ENCODE data around the gene PRKD3. TPM values are rescaled to one million over a fixed set of nuclear protein-coding genes. Genes with fewer than 3 reads are reported as not detected.
A peak's percentile ranks its signal among the peaks of the same experiment; 100 is the strongest.

Gene PRKD3
- total RNA-seq, 2 donors from 2014 or later, result 18.1 to 20.6 TPM

DNA sequence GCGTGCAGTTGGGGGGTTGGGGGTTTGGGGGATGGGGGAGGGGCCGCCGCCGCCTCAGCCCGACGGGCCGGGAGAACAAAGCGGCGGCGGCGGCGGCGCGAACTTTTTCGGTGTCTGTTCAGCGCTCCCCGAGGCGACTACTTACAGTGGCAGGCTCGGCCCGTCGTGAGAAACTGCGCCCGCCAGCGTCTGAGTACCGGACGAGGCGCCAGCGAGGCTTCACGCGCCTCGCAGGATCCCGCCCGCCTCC is 172 bp downstream of the PRKD3 start:
- peak in 1 of 2 donors; percentile 64 for DNase-seq (ENCODE audit: low spot score in 2 of 2)
- Mint-ChIP-seq H3K9me3 (no peaks in the 10 kb centered on the region), H3K36me3 (peaks cover 5 to 8% of the 10 kb centered on the region in 2 donors), H3K27ac (no peak overlapping the region)
- no peak for ATAC-seq

DNA sequence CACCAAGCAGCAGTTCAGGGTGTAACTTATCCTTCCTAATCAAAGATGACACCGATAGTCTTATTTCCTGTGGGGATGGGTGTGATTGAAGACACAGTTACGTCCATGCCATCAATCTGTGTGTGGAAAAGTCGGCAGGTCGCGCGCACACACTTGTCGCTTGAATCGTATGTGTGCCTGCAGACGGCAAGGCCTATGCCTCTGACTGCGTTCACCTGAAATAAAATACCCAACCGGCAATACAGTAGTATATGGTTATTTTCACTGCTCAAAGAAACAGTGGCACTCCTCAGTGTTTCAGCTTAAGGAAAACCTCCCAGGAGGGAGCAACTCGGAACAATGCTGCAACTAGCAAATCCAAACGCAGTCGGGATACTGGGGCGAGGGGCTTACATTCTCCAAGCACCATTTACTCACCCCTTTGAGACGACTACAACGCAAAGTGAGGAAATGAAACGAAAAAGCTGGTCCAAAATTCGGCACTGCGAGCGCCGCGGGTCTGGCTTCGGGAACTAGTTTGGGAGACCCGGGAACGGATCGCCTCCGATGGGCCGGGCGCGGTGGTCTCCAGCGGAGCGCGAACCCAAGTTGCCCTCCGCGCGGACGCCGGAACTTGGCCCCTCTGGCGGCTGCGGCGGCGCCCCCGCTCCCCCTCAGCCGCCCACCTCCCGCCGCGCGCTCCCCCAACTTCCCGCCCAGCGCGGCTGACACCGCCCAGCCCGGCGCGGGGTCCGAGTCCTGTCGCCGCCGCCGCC is 675 bp downstream of the PRKD3 start:
- DNase-seq (ENCODE audit: low spot score in 2 of 2), result peak in 1 of 2 donors; percentile 35
- ATAC-seq, result peak; percentile 37 to 39
- H3K27ac Mint-ChIP-seq, result peak overlapping the region; percentile 89 to 96
- no peaks in the 10 kb centered on the region for H3K9me3 Mint-ChIP-seq
- H3K36me3 Mint-ChIP-seq, result peaks cover 5 to 8% of the 10 kb centered on the region in 2 donors

DNA sequence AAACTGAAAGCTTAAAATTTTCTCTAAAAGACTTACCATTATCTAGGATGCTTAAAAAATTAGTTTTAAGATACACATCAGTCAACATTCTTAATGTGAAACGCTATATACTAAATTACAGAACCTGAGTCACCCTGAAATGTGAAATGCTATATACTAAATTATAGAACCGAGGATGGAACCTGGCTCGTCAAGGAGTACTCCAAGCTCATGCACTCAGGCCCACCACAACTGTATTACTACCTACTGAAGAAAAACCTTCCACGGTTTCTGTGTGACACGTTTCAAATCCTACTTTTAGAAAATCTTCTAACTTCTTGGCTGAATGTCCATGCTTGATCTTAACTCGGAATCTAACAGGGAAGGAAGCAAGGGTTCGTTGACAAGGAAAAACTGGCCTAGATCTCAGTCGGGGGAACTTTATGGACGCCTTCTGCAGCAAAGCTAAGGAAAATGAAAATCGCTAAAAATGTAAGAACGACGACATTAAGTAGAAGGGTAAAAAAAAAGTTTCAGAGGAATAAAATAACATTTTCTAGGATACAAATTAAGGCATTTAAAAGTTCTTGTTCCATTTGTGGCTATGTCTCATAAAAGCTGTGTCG is 1.4 kb downstream of the PRKD3 start:
- H3K27ac Mint-ChIP-seq, result peak overlapping the region; percentile 89 to 96
- ATAC-seq, result peak in 1 of 2 donors; percentile 19
- no peaks in the 10 kb centered on the region for H3K9me3 Mint-ChIP-seq
- peaks cover 5 to 8% of the 10 kb centered on the region in 2 donors for H3K36me3 Mint-ChIP-seq
- DNase-seq (ENCODE audit: low spot score in 2 of 2), result no peak

GRCh38 chr2:37322368-37322767 is 2.3 kb downstream of the PRKD3 start:
- H3K9me3 Mint-ChIP-seq, result no peaks in the 10 kb centered on the region
- DNase-seq (ENCODE audit: low spot score in 2 of 2), result no peak
- peaks cover 5 to 8% of the 10 kb centered on the region in 2 donors for H3K36me3 Mint-ChIP-seq
- peak overlapping the region in 1 of 2 donors; percentile 70 for H3K27ac Mint-ChIP-seq
- ATAC-seq, result peak in 1 of 2 donors; percentile 21

DNA sequence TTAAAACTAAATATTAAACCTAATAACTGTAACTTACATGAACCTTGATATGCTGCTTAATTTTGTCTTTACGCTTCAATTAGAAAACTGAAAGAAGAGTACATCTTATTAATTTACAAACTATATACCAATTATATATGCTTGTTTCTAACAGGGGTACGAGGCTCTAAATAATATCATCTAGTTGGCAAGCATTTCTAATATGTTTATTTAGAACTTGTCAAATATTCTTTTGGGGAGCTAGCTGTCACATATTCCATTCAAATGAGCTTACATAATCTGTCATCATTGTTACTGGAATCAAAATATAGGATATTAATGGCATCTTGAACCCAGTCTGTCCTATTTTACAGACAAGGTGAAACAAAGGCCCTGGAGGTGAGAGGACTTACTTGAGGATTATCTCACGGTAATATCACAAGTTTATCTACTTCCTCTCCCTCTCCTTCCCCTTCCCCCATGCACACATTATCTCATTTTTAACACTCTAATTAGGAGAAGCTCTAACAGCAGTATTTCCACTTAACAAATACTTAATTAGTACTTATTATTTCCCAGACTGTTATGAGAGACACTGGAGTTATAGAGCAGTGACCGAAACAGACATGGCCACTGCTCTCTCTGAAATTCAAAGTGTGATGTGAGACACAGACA is 3.5 kb downstream of the PRKD3 start:
- no peak for ATAC-seq
- H3K36me3 Mint-ChIP-seq, result peaks cover 5 to 10% of the 10 kb centered on the region in 2 donors
- H3K27ac Mint-ChIP-seq, result no peak overlapping the region
- no peak for DNase-seq (ENCODE audit: low spot score in 2 of 2)
- H3K9me3 Mint-ChIP-seq, result no peaks in the 10 kb centered on the region

- ATAC-seq (no peak), DNase-seq (ENCODE audit: low spot score in 2 of 2) (no peak)
- no peaks in the 10 kb centered on the region for H3K9me3 Mint-ChIP-seq
- H3K27ac Mint-ChIP-seq, result no peak overlapping the region
- peaks cover 5 to 15% of the 10 kb centered on the region in 2 donors for H3K36me3 Mint-ChIP-seq
Observed at GRCh38 chr2:37319754-37320609, 4.7 kb downstream of the PRKD3 start.

DNA sequence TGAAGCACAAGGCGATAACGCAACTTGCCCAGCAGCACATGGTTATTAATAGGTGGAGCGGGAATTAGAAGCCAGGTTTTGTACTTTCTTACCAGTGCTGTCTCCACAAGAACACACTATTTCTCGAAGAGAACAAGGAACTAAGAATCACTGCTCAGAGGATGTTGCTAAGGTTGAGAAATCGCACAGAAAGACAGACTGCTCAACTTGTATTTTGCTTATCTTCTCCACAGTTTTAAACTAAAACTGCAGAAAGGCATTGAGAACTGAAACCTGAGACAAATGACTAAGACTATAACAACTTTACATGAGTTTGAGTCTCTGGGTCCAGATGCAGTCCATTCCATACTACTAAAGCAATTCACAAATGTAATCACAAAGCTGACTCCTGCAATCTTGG is 6.2 kb downstream of the PRKD3 start:
- ATAC-seq, result peak; percentile 24 to 46
- peak overlapping the region in 1 of 2 donors; percentile 28 for H3K27ac Mint-ChIP-seq
- H3K36me3 Mint-ChIP-seq, result peaks cover 6 to 7% of the 10 kb centered on the region in 2 donors
- no peaks in the 10 kb centered on the region for H3K9me3 Mint-ChIP-seq
- DNase-seq (ENCODE audit: low spot score in 2 of 2), result no peak

GRCh38 chr2:37317746-37318145 is 6.9 kb downstream of the PRKD3 start:
- ATAC-seq, result peak; percentile 60 to 76
- H3K36me3 Mint-ChIP-seq, result peaks cover 6 to 7% of the 10 kb centered on the region in 2 donors
- peak overlapping the region in 1 of 2 donors; percentile 28 for H3K27ac Mint-ChIP-seq
- no peaks in the 10 kb centered on the region for H3K9me3 Mint-ChIP-seq
- DNase-seq (ENCODE audit: low spot score in 2 of 2), result no peak

GRCh38 chr2:37316181-37316580 is 8.5 kb downstream of the PRKD3 start:
- no peaks in the 10 kb centered on the region for H3K9me3 Mint-ChIP-seq
- no peak overlapping the region for H3K27ac Mint-ChIP-seq
- DNase-seq (ENCODE audit: low spot score in 2 of 2), result no peak
- peaks cover 6 to 7% of the 10 kb centered on the region in 2 donors for H3K36me3 Mint-ChIP-seq
- no peak for ATAC-seq

GRCh38 chr2:37315364-37315763 is 9.3 kb downstream of the PRKD3 start:
- peaks cover 6 to 7% of the 10 kb centered on the region in 2 donors for H3K36me3 Mint-ChIP-seq
- H3K27ac Mint-ChIP-seq, result no peak overlapping the region
- ATAC-seq (no peak), DNase-seq (ENCODE audit: low spot score in 2 of 2) (no peak)
- no peaks in the 10 kb centered on the region for H3K9me3 Mint-ChIP-seq

- H3K36me3 Mint-ChIP-seq, result peaks cover 0 to 12% of the 10 kb centered on the region in 2 donors
- H3K9me3 Mint-ChIP-seq, result no peaks in the 10 kb centered on the region
- ATAC-seq, result no peak
Observed at GRCh38 chr2:37307500-37307899, 17.1 kb downstream of the PRKD3 start.

GRCh38 chr2:37306024-37306423 is 18.6 kb downstream of the PRKD3 start:
- H3K27ac Mint-ChIP-seq, result no peak overlapping the region
- H3K36me3 Mint-ChIP-seq, result peaks cover 0 to 12% of the 10 kb centered on the region in 2 donors
- DNase-seq (ENCODE audit: low spot score in 2 of 2), result no peak
- no peak for ATAC-seq
- H3K9me3 Mint-ChIP-seq, result no peaks in the 10 kb centered on the region

More at GRCh38 chr2:37307500-37307899, 17.1 kb downstream of the PRKD3 start:
- H3K27ac Mint-ChIP-seq, result no peak overlapping the region
- no peak for DNase-seq (ENCODE audit: low spot score in 2 of 2)

DNA sequence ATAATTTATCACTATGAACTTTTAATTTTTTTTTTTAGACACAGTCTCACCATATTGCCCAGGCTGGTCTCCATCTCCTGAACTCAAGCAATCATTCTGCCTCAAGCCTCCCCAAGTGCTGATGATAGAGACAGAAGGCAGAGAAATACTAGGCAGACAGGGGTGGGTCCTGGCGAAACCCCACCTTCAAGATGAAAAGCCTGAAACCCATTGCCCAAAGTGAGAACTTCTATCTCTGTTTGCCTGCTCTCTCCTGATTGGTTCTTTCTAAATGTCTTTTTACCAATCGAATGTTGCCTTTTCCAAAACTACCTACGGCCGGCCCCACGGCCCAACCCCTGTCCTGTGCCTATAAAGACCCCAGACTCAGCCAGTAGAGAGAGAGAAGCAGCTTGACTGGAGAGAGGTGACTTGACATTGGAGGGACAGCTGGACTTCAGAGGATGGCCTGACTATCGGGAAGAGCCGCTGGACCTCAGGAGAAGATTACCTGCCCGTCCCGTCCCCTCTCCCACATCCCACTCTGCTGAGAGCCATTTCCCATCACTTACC is 21.9 kb downstream of the PRKD3 start:
- no peak overlapping the region for H3K27ac Mint-ChIP-seq
- peaks cover 0 to 12% of the 10 kb centered on the region in 2 donors for H3K36me3 Mint-ChIP-seq
- no peak for ATAC-seq
- H3K9me3 Mint-ChIP-seq, result no peaks in the 10 kb centered on the region
- no peak for DNase-seq (ENCODE audit: low spot score in 2 of 2)

GRCh38 chr2:37301408-37301807 is 23.2 kb downstream of the PRKD3 start:
- ATAC-seq, result no peak
- H3K9me3 Mint-ChIP-seq, result no peaks in the 10 kb centered on the region
- no peak for DNase-seq (ENCODE audit: low spot score in 2 of 2)
- peaks cover 0 to 12% of the 10 kb centered on the region in 2 donors for H3K36me3 Mint-ChIP-seq
- H3K27ac Mint-ChIP-seq, result no peak overlapping the region

- DNase-seq (ENCODE audit: low spot score in 2 of 2), result no peak
- no peak for ATAC-seq
- H3K36me3 Mint-ChIP-seq, result peaks cover 0 to 12% of the 10 kb centered on the region in 2 donors
- no peak overlapping the region for H3K27ac Mint-ChIP-seq
- no peaks in the 10 kb centered on the region for H3K9me3 Mint-ChIP-seq
Observed at GRCh38 chr2:37300578-37300977, 24.1 kb downstream of the PRKD3 start.

DNA sequence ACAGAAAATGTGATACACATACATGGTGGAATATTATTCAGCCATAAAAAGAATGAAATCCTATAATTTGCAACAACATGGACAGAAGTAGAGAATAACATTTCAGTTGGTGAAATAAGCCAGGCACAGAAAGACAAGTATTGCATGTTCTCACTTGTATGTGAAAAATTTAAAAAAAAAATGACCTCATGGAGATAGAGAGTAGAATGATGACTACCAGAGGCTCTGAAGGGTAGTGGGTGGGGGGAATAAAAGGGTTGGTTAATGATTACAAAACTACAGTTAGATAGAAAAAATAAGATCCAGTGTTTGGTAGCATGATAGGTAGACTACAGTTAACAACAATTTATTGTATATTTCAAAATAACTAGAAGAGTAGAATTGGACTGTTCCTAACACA is 24.5 kb downstream of the PRKD3 start:
- peaks cover 0 to 12% of the 10 kb centered on the region in 2 donors for H3K36me3 Mint-ChIP-seq
- no peak overlapping the region for H3K27ac Mint-ChIP-seq
- no peak for ATAC-seq
- DNase-seq (ENCODE audit: low spot score in 2 of 2), result no peak
- H3K9me3 Mint-ChIP-seq, result no peaks in the 10 kb centered on the region

All from activated naive CD4-positive, alpha-beta T cell treated with anti-CD3 and anti-CD28 coated beads, Interleukin-2, amount 50 U/mL, for 72 hours (primary cell).